ENCODE data around the gene C20orf202.
"Not testable (repeated sequence)": the region's sequence is repeated elsewhere in the genome, so short reads cannot be mapped to it uniquely, and the experiment has no call there.

The C20orf202 gene

DNA sequence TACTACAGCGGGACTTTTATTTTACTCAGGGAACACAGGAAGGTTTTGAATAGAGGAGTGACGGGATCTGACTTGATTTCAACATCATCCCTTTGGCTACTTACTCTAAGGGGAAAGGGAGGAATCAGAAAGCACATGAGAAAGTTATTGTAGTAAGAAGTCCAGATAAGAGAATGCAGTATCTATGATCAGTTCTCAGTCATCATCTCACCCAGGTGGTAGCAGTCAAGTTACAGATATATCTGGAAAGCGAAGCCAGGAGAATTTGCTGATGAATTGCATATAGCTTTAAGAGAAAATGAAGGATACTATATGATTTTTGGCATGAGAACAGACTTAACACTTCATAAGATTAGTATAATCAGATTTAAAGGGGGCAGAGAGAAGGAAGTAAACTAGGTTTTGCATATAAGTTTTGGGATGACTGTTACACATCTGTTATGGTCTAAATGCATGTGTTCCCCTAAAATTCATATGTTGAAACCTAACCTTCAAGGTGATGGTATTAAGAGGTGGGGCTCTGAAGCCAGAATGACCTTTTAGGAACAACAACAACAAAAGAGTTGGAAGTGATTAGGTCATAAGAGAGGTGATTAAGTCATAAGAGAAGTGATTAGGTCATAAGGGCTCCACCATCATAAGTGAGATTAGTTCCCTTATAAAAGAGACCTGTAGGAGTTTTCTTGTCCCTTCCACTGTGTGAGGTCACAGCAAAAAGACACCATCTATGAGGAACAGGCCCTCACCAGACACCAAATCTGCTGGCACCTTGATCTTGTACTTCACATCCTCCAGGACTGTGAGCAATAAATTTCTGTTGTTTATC is 29.2 kb downstream of the C20orf202 start:
- no peak overlapping the region for H3K4me3 ChIP-seq (ENCODE audit: low read depth, low read length)
- no peak for DNase-seq (ENCODE audit: low read depth)

DNA sequence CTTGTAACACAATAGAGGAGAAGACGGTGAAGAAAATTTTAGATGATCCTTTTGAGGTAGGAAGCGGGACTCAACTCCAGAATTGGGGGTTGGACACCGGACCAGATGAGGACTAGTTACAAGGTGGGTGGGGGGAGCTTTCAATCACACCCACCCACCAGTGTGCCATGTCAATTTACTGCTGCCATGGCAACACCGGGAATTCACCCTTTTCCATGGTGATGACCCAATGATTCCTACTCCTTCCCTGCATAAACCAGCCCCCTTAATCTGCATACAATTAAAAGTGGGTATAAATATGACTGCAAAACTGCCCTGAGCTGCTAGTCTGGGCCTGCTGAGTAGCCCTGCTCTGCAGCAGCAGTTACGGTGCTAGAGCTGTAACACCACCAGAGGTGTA is 37.3 kb downstream of the C20orf202 start:
- DNase-seq (ENCODE audit: low read depth), result no peak
- no peak overlapping the region for H3K4me3 ChIP-seq (ENCODE audit: low read depth, low read length)

DNA sequence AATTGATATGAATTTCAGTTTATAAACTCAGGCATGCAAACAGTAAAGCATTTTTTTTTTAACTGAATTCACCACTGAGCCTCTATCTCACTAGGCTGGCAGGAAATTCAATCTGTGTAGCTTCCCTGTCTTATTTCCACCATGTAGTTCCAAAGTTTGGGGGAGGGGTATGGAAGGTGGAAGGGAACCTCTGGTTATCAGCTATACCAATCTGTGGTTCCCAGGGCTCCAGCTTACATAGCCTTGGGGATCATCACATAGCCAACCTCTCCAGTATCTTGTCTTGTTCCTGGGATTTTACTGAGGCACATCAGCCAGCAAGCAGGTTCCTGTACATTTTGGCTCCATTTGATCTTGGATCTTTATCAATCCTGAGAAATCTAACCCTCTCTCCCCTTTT is 38.2 kb downstream of the C20orf202 start:
- no peak for DNase-seq (ENCODE audit: low read depth)
- no peak overlapping the region for H3K4me3 ChIP-seq (ENCODE audit: low read depth, low read length)

DNA sequence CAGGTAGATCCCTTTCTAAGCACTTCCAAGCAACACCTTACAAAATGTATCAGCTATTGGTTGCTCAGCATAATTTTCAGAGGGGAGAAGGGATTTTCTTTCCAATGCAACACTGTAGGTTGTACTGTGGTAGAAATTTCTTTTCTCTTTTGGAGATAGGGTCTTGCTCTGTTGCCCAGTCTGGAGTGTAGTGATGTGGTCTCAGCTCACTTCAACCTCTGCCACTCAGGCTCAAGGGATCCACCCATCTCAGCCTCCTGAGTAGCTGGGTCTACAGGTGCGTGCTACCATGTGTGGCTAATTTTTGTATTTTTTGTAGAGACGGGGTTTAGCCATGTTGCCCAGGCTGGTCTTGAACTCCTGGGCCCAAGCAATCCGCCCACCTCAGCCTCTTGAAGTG is 38.8 kb downstream of the C20orf202 start:
- H3K4me3 ChIP-seq (ENCODE audit: low read depth, low read length), result no peak overlapping the region
- DNase-seq (ENCODE audit: low read depth), result no peak

DNA sequence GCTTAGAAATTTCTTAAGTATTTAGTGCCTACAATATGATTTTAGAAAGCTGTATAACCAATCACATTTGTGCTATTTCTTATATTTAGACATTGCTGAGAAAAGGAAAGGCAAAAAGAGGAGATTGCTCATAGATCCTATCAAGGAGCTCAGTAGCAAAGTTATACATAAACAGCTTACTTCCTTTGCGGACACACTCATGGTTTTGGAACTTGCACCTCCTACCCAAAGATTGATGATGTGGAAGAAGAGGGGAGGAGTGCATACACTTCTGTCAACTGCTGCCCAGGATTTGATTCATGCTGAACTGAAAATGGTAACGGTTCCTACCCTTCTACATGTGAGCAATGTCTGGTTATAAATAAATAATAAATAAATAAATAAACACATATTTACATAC is 39.3 kb downstream of the C20orf202 start:
- DNase-seq (ENCODE audit: low read depth), result peak; percentile 56
- H3K4me3 ChIP-seq (ENCODE audit: low read depth, low read length), result no peak overlapping the region

DNA sequence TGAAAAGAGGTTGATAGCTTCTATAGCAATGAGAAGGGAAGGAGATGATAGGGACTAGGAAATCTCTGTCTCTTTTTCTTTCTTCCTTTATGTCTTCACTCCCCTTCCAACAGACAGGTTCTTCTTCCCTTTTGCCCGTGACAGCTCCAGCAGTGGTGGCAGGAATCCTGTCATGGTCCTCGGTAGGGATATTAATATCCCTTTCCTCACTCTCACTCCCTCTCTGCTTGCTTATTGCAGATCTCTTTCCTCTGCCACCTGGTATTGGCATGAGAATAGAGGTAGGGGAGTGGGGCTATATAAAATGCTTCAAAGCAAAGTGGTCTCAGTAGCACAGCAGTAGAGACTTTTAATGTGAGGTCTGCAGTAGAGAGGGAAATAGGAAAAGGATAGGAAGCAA is 42.3 kb downstream of the C20orf202 start:
- DNase-seq (ENCODE audit: low read depth), result no peak

DNA sequence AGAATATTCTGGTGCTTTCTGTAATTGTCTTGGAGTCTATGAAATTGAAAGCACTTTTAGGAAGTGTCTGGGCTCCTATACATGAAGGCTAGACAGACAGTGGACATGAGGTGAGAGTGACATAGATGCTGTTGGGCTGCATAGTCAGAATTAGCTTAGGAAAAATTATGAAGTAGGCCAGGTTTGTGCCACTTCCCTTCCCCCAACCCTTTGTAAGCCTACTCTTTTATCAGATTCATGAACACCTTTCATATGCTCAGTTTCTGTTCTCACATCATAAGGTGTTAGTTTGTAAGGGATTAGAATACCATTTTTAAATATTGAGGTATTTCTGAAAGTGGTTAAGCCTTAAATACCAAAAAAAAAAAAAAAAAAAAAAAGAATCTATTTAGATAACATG is 44.4 kb downstream of the C20orf202 start:
- DNase-seq (ENCODE audit: low read depth), result no peak

More for the DNA sequence above, 42.3 kb downstream of the C20orf202 start:
- no peak overlapping the region for H3K4me3 ChIP-seq (ENCODE audit: low read depth, low read length)

DNA sequence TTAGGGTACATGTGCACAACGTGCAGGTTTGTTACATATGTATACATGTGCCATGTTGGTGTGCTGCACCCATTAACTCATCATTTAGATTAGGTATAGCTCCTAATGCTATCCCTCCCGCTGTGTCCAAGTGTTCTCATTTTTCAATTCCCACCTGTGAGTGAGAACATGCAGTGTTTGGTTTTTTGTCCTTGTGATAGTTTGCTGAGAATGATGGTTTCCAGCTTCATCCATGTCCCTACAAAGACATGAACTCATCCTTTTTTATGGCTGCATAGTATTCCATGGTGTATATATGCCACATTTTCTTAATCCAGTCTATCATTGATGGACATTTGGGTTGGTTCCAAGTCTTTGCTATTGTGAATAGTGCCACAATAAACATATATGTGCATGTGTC is 47.0 kb downstream of the C20orf202 start:
- not testable (repeated sequence) for H3K4me3 ChIP-seq (ENCODE audit: low read depth, low read length); DNase-seq (ENCODE audit: low read depth)

More for the DNA sequence above, 44.4 kb downstream of the C20orf202 start:
- H3K4me3 ChIP-seq (ENCODE audit: low read depth, low read length), result no peak overlapping the region

DNA sequence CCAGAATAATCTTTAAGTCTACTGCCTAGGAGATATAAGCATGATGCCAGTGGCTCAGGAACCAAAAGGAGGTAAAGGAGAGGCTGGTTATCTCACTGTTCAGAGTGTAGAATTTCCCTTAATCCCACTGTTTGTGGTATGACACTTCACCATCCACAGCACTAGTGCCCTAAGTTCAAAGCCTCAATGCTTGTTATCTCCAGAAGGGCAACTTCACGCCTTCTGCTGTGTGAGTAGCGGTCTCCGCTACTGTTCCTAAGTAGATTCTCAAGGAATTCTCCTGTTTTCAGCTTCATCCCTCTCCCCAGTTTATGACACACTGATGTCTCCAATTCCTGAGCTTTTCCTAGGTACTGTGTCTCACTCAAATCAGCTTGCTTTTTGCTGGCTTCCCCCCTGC is 49.2 kb downstream of the C20orf202 start:
- H3K4me3 ChIP-seq (ENCODE audit: low read depth, low read length), result no peak overlapping the region
- no peak for DNase-seq (ENCODE audit: low read depth)

DNA sequence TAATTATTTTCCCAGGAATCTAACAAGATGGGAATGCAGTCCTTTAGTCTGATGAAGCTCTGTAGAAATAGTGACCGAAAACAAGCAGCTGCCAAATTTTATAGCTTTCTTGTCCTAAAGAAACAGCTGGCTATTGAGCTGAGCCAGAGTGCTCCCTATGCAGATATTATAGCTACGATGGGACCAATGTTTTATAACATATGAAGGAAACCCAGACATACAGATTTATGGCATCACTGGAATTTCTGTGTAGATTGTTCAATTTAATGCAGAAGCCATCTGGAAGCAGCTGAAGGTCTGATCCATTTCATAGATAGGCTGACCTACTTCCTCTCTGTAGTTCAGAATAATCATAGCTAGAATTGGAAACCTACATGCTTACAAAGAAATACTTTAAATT is 51.0 kb downstream of the C20orf202 start:
- H3K4me3 ChIP-seq (ENCODE audit: low read depth, low read length), result no peak overlapping the region
- no peak for DNase-seq (ENCODE audit: low read depth)

DNA sequence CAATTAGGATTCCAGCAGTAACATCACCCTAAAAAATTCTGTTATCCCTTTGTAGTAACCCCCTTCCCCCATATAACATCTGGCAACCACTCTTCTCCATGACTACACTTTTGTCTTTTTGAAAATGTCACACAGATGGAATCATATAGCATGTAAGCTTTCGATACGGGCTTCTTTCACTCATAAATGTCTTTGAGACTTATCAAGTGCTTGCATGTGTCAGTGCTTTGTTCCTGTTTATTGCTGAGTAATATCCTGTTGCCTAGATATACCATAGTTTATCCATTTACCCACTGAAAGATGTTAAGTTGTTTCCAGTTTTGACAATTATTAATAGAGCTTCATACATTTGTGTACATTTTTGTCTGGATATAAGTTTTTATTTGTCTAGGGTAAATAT is 52.4 kb downstream of the C20orf202 start:
- H3K4me3 ChIP-seq (ENCODE audit: low read depth, low read length), result no peak overlapping the region
- DNase-seq (ENCODE audit: low read depth), result no peak
